ENCODE measurements around the gene CHMP4B.

The CHMP4B gene

DNA sequence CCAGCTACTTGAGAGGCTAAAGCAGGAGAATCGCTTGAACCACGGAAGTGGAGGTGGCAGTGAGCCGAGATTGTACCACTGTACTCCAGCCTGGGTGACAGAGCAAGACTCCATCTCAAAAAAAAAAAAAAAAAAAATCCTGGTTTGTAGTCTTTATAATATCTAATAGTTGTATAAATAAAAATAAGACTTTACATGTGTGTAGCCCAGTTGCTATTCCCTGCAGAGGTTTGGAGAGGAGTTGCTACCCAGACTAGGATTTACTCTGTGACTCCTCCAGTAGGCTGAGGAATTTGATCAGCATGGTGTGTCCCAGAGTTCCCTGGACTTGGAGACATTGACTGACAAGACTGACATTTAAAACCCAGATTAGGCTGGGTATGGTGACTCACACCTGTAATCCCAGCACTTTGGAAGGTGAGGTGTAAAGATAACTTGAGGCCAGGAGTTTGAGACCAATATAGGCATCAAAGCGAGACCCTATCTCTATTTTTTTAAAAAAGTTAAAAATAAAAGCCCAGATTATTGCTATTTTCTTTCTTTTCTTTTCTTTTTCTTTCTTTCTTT, 10.2 kb downstream of the CHMP4B start:
- no peak for DNase-seq (ENCODE audit: low read depth)

DNA sequence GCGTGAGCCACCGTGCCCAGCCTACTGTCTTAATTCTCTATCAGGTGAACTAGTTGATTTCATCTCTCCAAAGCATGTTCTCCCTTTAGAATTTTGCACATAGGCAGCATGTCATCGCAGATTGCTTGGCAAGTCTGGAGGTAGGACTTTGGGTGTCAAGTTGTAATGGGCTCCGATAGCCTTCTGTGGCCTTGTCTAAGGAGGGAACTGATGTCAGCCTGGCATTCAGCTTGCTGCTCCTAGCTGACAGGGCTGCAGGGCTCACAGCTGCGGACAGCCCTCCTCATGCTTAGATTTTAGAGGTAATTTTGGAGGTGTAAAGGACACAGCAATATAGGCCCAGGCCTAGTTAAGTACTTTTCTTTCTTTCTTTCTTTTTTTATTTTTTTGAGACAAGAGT, 11.3 kb downstream of the CHMP4B start:
- DNase-seq (ENCODE audit: low read depth), result no peak

DNA sequence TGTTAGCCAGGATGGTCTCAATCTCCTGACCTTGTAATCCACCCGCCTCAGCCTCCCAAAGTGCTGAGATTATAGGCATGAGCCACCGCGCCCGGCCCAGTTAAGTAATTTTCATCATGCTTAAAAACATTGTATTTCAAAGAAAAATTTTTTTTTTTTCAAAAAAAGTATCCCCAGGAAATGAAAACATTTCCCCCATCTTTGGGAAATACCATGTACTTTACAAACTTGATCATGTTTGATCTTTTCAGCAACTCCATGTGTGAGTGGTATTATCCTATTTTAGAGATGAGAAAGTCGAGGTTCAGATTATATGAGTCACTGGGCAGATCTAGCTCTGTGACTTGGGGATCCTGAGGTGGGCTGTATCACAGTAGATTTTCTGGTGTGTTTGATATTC, 11.8 kb downstream of the CHMP4B start:
- DNase-seq (ENCODE audit: low read depth), result no peak

DNA sequence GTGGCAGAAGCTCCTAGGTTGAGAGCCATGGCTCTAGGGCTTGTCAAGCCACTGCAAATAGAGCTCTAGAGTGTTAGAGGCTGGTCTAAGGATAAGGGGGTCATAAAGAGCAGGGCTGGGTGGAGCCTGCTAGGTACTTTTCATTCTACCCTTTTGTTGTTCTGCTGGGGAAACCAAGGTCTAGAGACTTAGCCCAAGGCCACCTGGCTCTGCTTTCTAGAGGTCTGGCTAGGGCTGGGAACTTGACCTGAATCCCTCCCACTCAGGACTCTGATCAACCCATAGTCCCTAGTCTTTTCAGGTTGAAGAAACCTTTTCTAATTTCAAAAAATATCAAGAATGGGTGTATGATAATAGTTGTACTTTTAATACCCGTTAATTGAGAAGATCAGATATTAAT, 13.7 kb downstream of the CHMP4B start:
- no peak for DNase-seq (ENCODE audit: low read depth)

DNA sequence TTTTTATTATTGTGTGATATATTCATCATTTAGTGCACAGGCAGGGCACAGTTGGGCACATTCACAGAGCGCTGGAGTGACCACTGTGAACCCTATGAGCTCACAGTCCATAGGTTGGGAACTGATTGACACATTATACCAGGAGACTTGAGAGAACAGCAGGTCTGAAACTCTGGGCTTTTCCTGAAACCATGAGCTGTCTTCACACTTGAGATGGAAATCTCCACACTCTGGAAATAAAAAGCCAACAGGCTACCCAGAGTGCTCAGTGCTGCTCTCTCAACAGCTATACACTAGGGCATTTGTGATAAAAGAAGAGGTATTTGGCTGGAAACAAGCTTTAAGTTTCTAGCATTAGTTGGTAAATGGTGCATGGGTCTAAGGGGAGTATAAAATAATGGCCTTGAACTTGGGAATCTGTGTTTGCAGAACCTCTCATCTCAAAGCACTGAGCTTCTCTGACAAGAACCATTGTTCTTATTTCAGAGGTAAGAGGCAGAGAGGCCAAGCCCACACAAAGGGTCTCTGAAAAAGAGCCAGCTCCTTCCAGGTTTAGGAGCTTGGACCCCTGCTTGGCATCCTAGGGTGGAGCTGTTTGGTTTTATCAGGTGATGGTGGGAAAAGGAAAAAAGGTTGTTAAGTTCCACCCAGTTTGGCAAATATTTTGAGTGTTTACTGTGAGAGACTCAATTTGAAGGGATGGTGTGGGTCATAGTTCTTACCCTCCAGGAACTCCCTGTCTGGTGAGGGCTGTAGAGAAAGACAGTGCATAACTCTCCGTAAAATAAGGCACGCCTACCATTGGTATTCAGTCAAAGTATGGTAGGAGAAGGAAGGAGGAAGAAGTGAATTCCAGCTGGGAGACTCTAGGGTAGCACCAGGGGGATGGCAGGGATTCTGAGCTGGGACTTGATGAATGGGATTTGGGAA, 14.5 kb downstream of the CHMP4B start:
- DNase-seq (ENCODE audit: low read depth), result no peak

DNA sequence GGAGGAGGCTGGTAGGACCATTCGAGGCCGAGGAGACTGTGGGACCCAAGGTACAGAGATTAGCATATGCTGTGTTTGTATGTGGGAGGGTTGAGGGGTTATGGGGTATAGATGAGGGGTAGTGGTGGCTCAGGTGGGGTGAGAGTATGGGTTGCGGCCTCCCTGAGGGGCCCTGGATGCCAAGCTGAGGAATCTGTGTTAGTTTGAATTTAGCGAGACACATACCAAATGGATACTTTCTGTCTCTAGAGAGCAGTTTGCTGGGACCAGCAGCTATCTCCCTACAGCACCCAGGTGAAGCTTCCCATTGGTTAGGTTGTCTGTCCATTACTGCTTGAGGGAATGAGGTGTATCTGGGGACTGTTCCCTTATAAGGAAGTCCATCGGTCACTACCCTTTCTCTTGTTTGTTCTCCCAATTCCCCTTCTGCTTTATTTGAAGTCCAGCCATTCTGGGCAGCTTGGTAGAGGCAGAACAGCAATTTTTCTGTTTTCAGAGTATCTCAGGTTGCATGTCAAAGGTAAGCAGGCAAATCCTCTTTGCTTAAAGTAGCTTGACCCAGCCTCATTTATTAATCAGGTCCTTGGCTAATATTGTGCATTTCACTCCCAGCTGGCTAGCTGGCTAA, 15.2 kb downstream of the CHMP4B start:
- no peak for DNase-seq (ENCODE audit: low read depth)

DNA sequence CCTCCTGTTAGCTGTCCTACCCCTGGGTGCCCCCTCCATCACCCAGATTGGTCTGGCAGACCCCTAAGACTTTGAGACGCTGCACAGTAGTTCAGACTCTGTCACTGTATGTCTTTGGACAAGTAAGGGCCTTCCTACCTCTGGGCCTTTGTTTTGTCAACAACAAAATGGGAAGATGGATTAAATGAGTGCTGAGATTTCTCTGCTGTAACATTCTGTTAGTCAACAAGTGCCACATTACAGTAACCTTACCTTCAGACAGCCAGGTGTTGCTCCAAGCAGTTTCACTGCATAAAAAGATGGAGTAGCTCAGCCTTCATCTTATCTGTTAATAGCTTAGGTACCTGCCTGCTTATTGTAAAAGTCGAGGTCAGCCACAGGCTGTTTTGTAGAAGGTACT, 16.0 kb downstream of the CHMP4B start:
- no peak for DNase-seq (ENCODE audit: low read depth)

DNA sequence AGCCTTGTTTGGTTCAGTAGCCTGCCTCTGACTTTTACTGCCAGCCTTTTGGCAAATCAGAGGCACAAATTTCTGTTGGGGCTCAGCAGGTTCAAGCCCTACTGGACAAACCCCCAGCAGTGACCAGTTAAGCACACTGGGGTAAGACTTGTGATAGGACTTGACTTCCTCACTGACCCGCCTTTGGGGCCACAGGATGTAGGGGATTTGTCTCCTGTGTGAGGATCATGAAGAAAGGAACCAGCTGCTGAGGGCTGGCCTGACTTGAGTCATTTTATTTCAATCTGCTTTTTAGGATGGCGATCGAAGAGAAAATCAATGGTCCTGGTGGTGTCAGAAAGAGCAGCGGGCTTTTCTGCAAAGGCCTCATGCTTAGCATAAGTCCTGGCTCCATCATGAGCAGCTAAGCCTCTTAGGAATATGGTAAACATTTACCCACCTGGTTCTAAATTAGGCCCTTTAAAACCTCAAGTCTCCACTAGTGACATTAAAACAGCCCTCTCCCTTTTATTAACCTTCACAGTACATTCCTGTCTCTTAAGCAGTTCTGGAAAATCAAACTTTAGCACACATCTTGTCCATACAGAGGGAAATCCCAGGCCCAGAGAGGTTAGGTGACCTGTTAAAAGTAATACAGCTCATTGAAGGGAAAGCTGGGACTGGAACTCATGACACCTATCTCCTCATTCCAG, 16.6 kb downstream of the CHMP4B start:
- DNase-seq (ENCODE audit: low read depth), result no peak

DNA sequence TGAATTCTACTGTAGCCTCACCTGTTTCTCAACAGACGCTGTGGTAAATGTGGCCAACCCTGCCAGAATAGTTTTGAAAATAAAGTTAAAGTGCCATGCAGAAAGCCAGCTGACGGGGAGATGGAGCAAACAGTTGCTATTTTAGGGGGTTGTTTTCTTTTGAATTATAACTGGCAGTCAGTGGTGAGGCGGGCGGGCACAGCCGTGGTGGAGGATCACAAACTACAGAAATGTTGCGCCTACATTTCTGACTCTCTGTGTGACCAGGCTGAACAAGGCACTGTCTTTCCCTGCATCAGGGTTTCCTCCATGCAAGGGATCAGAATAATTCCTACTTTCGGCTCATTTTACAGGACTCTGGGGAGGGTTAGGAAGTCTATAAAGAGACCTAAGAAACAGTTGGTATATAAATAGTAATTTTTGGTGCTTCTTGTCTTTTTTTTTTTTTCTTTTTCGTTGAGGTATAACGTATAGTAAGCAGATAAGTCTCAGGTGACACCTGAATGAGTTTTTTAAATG, 17.2 kb downstream of the CHMP4B start:
- no peak for DNase-seq (ENCODE audit: low read depth)

DNA sequence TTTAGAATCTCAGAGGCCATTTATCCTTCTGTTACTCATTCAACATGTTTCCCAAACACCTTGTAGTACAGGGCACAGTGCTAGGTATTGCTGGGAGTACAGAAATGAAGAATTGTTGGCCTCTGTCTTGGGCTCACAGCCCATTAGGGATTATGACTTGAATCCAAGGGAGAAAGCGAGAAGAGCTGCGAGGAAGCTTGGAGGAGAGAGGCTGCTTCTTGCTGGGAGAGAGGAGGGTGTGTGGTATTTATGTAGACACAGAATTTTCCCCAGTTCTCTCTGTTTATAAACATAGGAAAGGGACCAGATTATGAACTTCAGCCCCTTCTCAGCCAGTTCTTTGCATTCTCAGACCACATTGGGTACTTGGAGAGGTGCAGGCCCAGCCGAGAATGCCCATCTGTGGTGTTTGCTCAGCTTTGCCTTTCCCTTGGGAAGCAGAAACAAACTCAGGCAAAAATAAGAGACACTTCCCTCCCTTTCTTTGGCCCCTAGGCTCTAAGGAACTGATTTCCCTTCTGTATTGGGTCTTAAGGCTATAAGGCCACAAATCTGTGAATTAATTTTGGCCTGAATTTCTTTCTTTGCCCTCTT, 17.9 kb downstream of the CHMP4B start:
- no peak for DNase-seq (ENCODE audit: low read depth)

DNA sequence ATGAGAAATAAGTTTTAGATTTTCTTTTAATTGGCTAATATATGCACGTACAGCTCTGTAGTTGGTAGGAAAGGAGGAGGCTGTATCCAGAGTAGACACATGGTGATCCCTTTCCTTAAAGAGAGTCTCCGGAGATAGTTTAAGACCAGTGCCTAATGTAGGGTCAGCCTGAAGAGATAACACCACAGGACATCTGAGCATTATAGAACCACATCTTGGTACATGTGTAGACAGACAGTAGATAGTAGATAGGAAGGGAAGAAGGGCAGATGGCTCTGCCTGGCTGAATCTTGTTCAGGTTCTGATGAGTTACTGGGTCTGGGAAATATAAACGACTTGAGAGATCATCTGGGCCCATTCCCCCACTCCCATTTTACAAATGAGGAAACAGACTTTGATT, 18.5 kb downstream of the CHMP4B start:
- DNase-seq (ENCODE audit: low read depth), result no peak

DNA sequence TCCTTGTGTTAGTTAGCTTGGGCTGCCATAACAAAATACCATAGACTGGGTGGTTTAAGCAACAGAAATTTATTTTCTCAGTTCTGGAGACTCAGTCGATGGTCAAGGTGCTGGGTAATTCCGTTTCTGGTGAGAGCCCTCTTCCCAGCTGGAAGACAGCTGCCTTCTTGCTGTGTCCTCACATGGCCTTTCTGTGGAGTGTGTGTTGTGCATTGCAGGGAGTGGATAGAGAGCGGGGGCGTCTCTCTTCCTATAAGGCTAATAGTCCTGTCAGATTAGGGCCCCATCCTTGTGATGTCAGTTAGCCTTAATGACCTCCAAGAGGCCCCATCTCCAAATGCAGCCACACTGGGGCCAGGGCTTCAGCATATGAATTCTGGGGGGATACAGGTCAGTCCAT, 19.2 kb downstream of the CHMP4B start:
- DNase-seq (ENCODE audit: low read depth), result no peak

DNA sequence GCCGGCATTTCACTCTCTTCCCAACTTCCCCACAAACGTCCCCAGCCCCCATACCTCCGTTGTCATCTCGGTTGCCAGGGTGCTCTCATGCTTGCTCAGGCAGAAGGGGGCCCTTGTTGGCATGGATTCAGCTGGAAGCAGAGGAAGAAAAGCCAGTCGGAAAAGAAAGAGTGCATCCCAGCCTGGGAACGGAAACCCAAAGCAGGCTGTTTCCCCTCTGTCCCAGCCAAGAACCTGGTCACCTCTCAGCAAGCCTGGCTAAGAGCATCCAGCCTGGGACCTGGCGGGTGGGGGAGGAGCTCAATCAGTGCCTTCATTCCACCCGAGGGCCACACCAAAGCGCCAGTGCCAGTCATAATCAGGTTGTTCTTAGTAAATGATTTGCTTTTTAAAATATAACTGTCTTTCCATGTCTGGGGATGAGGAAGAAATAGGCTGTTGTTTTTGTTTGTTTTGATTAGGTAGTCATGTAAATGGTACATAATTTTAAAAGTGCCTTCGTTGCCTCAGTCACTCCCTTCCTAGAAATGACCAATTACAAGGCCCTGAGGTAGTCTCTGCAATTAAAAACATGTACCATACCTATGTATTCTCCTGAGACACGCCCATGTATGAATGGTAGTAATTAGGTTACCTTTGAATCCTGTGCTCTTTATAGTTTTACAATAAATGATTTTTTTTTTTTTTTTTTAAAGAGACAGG, 21.1 kb downstream of the CHMP4B start:
- DNase-seq (ENCODE audit: low read depth), result no peak

DNA sequence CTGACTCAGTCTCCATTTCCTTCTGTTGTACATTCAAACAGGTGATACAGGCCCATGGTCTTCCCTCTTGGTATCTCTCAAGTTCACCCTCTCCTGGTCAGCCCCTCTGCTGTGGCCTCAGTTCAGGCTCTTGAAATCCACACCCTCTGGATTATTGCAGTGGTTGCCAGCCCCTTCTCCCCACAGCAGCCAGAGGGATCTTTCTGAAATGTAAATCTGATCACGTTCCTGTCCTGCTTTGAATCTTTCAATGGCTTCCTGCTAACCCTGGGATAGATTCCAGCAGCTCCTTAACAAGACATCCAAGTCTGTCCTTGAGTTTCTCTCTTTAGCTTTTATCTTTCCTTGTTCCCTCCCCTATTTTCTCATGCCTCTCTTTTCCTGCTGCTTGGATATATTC, 22.2 kb downstream of the CHMP4B start:
- no peak for DNase-seq (ENCODE audit: low read depth)

DNA sequence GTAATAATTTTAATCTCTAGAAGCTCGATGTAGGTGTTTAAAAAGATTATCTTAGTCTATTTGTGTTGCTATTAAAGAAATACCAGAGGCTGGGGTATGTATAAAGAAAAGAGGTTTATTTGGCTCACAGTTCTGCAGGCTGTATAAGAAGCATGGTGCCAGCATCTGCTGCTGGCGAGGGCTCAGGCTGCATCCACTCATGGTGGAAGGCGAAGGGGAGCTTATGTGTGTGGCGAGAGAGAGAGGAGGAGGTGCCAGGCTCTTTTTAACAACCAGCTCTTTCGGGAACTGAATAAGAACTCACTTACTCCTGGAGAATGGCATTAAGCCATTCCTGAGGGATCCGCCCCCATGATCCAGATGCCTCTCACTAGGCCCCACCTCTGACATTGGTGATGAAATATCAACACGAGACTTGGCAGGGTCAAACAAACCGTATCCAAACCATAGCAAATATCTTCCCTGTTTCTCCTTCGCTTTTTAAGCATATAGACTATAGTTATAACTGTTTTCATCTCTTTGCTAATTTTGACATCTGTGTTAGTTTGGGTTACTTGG, 24.5 kb downstream of the CHMP4B start:
- no peak for DNase-seq (ENCODE audit: low read depth)

DNA sequence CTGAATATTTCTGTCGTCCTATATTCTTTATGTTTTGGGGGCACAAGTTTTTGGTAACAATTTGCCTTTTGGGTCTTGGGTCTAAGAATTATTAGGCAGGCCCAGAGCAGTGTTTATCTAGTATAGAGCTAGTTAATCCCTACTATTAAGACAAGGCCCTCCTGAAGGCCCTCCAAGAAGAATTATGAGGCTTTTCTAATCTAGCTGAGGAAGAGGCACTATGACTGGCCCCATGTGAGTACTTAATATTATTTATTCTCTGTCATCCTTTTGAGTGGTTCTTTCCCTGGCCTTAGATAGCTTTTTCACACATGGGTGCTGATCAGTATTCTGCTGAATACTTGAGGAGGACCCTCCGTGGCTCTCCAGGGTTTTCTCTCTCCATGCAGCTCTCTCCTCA, 25.1 kb downstream of the CHMP4B start:
- DNase-seq (ENCODE audit: low read depth), result no peak

DNA sequence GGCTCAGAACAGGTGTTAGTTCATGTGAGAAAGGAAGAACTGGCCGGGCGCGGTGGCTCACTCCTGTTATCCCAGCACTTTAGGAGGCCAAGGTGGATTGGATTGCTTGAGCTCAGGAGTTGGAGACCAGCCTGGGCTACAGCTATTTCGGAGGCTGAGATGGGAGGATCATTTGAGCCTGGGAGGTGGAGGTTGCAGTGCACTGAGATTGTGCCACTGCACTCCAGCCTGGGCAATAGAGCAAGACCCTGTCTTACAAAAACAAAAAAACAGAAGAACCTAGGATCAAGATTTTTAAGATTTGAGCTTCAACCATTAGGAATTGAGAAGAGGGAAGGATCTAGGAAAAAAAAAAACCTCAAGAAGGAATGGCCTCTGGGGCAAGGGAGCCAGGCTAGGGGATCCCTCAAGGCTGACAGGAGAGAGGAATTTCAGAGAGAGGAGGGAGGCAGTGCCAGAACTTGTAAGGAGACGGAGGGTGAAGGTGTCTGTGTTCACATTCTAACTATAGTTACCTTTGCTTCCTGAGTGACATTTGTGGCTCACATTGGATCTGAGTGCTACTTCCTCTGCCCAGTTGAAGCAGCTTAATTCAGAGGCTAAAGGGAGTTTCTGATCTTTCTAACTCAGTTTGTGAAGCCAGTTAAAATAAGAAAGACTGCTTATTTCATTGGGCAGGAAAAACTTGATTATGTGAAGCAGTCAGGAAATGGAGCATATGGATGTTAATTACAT, 26.1 kb downstream of the CHMP4B start:
- no peak for DNase-seq (ENCODE audit: low read depth)

DNA sequence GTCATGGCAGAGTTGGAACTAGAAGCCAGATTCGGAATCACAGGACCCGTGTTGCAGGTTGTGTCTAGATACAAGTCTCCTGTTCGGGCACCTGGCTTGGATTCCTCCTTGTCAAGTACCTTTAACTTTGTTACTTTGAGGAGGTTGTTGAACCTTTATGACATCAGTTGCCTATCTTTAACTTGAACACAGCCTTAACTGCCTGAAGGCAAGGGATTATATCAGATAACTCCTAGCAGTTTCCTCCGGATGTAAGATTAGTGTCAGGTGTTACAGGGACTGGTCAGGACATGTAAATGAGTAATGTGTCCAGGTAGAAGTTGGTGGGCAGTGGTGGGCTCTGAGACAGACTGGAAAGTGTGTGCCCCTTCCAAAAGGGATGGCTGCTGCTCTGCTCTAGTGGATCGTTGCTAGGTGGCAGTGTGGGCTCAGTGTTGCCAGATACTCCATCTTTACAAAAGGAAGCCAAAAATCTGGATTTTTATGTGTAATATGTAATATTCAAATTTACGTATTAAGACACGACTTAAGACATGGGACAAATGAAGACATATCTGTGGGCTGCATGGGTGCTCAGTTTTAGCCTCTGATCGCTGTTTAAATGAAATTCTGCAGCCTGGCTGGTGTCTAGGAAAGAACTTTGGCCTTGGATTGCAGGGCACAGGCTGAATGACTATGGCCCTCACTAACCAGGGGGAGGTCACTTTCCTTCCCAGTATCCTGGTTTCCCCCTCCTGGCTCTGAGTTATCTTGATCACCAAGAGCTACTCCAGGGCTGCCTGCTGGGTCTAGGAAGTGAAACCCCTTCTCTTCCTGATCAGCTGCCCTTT, 27.1 kb downstream of the CHMP4B start:
- no peak for DNase-seq (ENCODE audit: low read depth)

DNA sequence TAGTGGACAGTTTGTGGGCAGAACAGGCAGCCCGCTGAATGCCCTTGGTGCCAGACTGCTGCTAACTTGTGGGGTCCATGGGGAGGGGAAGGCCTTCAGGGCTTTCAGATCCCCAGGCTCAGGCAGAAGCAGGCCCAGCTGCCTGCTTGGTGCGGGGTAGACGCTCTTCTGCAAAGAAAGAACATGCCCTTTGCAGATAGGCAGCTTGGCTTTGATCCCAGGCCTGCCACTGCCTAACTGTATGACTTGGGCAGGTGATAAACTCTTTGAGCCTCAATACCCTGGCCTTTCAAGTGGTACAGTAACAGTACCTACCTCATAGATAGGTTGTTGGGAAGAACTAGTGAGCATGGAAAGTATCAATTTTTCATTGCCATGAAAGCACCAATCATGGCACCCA, 28.4 kb downstream of the CHMP4B start:
- no peak for DNase-seq (ENCODE audit: low read depth)

DNA sequence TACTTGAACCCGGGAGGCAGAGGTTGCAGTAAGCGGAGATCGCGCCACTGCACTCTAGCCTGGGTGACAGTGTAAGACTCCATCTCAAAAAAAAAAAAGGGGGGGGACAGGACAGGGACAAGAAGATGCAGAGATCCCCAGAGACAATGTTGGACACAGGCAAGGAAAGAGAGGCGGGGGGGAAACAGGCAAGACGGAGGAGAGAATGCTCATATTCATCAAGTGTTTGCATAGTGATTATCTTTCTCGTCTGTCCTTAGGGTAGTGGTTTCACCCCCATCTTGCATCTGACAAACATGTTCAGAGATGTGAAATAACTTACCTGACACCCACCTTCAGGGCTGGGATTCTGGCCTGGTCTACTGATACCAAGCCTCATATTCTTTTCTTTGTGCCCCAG, 29.0 kb downstream of the CHMP4B start:
- no peak for DNase-seq (ENCODE audit: low read depth)
